PC-3 (cell line): Measurements from ENCODE around the gene GALNT2. TPM values are rescaled to one million over a fixed set of nuclear protein-coding genes. Genes with fewer than 3 reads are reported as not detected.

Experiments
- ATAC-seq: fragments of 200-7000 bp; cut with Tn5 transposase; 2 replicates; pipeline ENCODE4 v1.9.1; 2020; ENCODE audit warnings: mild to moderate bottlenecking, moderate library complexity
- BruUV-seq: library from RNA; stranded (reverse); fragments of 400-500 nt; replicated peaks from 2 replicates; lab custom pipeline; 2021; lab: Mats Ljungman, UMichigan
- CTCF ChIA-PET: fragments of 300-600 bp; sonication (Branson Sonifier 250); formaldehyde crosslinking; loops from one replicate; lab custom pipeline; 2022; ENCODE audit warnings: antibody characterized with exemption; lab: Charles Lee
- POLR2A ChIA-PET: fragments of 300-600 bp; sonication (Branson Sonifier 250); formaldehyde crosslinking; loops from one replicate; lab custom pipeline; 2022; ENCODE audit warnings: antibody characterized with exemption; ENCODE audit not compliant: unreplicated experiment; lab: Charles Lee
- DNase-seq: peaks from one replicate; pipeline ENCODE4 v3.0.0-alpha.2; 2015
- H2AFZ ChIP-seq: fragments of 300-600 bp; sonication (generic); 2 replicates; pipeline ENCODE4 v1.6.0; 2016; ENCODE audit warnings: antibody characterized with exemption, low read length
- H3F3A ChIP-seq: fragments of 300-600 bp; sonication (generic); one replicate; pipeline ENCODE4 v1.6.0; 2017; ENCODE audit warnings: antibody characterized with exemption, low read length, control low read depth, mild to moderate bottlenecking; ENCODE audit not compliant: unreplicated experiment
- H3K27ac ChIP-seq: fragments of 300-600 bp; sonication (generic); 2 replicates; pipeline ENCODE4 v1.5.1; 2016; ENCODE audit warnings: mild to moderate bottlenecking, low read length
- H3K27me3 ChIP-seq: fragments of 300-600 bp; sonication (generic); 2 replicates; pipeline ENCODE4 v1.6.1; 2016; ENCODE audit warnings: low read length, mixed read lengths
- H3K36me3 ChIP-seq: fragments of 300-600 bp; sonication (generic); 2 replicates; pipeline ENCODE4 v1.6.1; 2016; ENCODE audit warnings: low read depth, mixed run types, low read length, mixed read lengths
- H3K4me1 ChIP-seq: fragments of 300-600 bp; sonication (generic); 2 replicates; pipeline ENCODE4 v1.5.1; 2016; ENCODE audit warnings: low read length; ENCODE audit not compliant: insufficient read depth
- H3K4me2 ChIP-seq: fragments of 300-600 bp; sonication (generic); 2 replicates; pipeline ENCODE4 v1.6.0; 2016; ENCODE audit warnings: low read length
- H3K4me3 ChIP-seq: fragments of 300-600 bp; sonication (generic); 2 replicates; pipeline ENCODE4 v1.5.1; 2016; ENCODE audit warnings: mild to moderate bottlenecking, low read length, mixed read lengths
- H3K79me2 ChIP-seq: fragments of 300-600 bp; sonication (generic); 2 replicates; pipeline ENCODE4 v1.6.1; 2017; ENCODE audit warnings: low read length, mixed read lengths
- H3K9ac ChIP-seq: fragments of 300-600 bp; sonication (generic); 2 replicates; pipeline ENCODE4 v1.6.0; 2016; ENCODE audit warnings: mild to moderate bottlenecking, low read length
- H3K9me2 ChIP-seq: fragments of 300-600 bp; sonication (generic); replicated peaks from 2 replicates; pipeline ENCODE4 v1.6.1; 2016; ENCODE audit warnings: mixed run types, low read length, mixed read lengths
- H3K9me3 ChIP-seq: fragments of 300-600 bp; sonication (generic); 2 replicates; pipeline ENCODE4 v1.6.1; 2016; ENCODE audit warnings: low read length, mixed read lengths
- H4K20me1 ChIP-seq: fragments of 300-600 bp; sonication (generic); 2 replicates; pipeline ENCODE4 v1.6.1; 2016; ENCODE audit warnings: low read length, mixed read lengths
- EZH2 ChIP-seq: fragments of 300-600 bp; sonication (generic); IDR thresholded peaks from one replicate; pipeline ENCODE4 v1.6.1; 2017; ENCODE audit warnings: antibody characterized with exemption, mild to moderate bottlenecking, low read length; ENCODE audit not compliant: unreplicated experiment
- EZH2phosphoT487 ChIP-seq: fragments of 300-600 bp; sonication (generic); IDR thresholded peaks from 2 replicates; pipeline ENCODE4 v1.6.1; 2018; ENCODE audit warnings: mild to moderate bottlenecking, antibody characterized with exemption, low read length, borderline replicate concordance
- intact Hi-C: fragments of 100-400 bp; cut with micrococcal nuclease; formaldehyde crosslinking; loops from 2 replicates; pipeline ENCODE4 v1.9.0; 2023
- total RNA-seq: library from RNA; depleted of rRNA; stranded (reverse); fragments of >200 nt; gene quantifications from 2 replicates; pipeline ENCODE4 v1.2.3, GENCODE V29; 2014
- TF ChIP-seq, protein P1 (sequence below): fragments of 300-600 bp; sonication (generic); conservative IDR thresholded peaks from 2 replicates; pipeline ENCODE4 v1.5.1; 2017; ENCODE audit warnings: antibody characterized with exemption, low read depth, mild to moderate bottlenecking, low read length

The GALNT2 gene
- total RNA-seq, 1 experiment from 2014 or later: 182 TPM

GRCh38 chr1:230153641-230154296 is 86.7 kb downstream of the GALNT2 start:
- Histone ChIP-seq H2AFZ (no peak overlapping the region), H3K9me2 (no peaks in the 10 kb centered on the region), H3K27ac (no peak overlapping the region), H3F3A (no peaks in the 10 kb centered on the region), H3K79me2 (peaks cover 100% of the 10 kb centered on the region), H3K36me3 (peaks cover 5% of the 10 kb centered on the region; the same call in 1 of the 2 replicates), H3K27me3 (no peaks in the 10 kb centered on the region), H4K20me1 (peaks cover 6% of the 10 kb centered on the region; the same call in 1 of the 2 replicates), H3K4me1 (peaks cover 15% of the 10 kb centered on the region), H3K9me3 (no peaks in the 10 kb centered on the region), H3K9ac (no peak overlapping the region), H3K4me3 (no peak overlapping the region), H3K4me2 (no peak overlapping the region)
- ChIA-PET POLR2A (no interaction called here), CTCF (no interaction called here)
- no TSS peak for BruUV-seq
- ATAC-seq (no peak), DNase-seq (no peak)
- no peak for TF ChIP-seq EZH2phosphoT487
- intact Hi-C loops: no loop called here

- H2AFZ ChIP-seq: no peak overlapping the region
- H3K4me2 ChIP-seq: no peak overlapping the region
- CTCF ChIA-PET: no interaction called here
- no peak overlapping the region for H3K9ac ChIP-seq
- peaks cover 100% of the 10 kb centered on the region for H3K79me2 ChIP-seq
- no peak overlapping the region for H3K27ac ChIP-seq
- TF ChIP-seq, protein P1, sequence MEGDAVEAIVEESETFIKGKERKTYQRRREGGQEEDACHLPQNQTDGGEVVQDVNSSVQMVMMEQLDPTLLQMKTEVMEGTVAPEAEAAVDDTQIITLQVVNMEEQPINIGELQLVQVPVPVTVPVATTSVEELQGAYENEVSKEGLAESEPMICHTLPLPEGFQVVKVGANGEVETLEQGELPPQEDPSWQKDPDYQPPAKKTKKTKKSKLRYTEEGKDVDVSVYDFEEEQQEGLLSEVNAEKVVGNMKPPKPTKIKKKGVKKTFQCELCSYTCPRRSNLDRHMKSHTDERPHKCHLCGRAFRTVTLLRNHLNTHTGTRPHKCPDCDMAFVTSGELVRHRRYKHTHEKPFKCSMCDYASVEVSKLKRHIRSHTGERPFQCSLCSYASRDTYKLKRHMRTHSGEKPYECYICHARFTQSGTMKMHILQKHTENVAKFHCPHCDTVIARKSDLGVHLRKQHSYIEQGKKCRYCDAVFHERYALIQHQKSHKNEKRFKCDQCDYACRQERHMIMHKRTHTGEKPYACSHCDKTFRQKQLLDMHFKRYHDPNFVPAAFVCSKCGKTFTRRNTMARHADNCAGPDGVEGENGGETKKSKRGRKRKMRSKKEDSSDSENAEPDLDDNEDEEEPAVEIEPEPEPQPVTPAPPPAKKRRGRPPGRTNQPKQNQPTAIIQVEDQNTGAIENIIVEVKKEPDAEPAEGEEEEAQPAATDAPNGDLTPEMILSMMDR: no peak
- TF ChIP-seq EZH2: no peak
- no peak for TF ChIP-seq EZH2phosphoT487
- peaks cover 28% of the 10 kb centered on the region for H3K4me1 ChIP-seq
- ATAC-seq (no peak), DNase-seq (no peak)
- H3K9me2 ChIP-seq: no peaks in the 10 kb centered on the region
- H3K9me3 ChIP-seq: no peaks in the 10 kb centered on the region
- H3K36me3 ChIP-seq: peaks cover 5% of the 10 kb centered on the region; the same call in 1 of the 2 replicates
- peaks cover 6% of the 10 kb centered on the region; the same call in 1 of the 2 replicates for H4K20me1 ChIP-seq
- intact Hi-C loops: no loop called here
- no peak overlapping the region for H3K4me3 ChIP-seq
- no peaks in the 10 kb centered on the region for H3K27me3 ChIP-seq
- H3F3A ChIP-seq: no peaks in the 10 kb centered on the region
- BruUV-seq: no TSS peak
- POLR2A ChIA-PET: no interaction called here
Observed at GRCh38 chr1:230155021-230155420, 88.0 kb downstream of the GALNT2 start.

- Histone ChIP-seq H3K9me2 (no peaks in the 10 kb centered on the region), H3K27ac (no peak overlapping the region), H3K27me3 (no peaks in the 10 kb centered on the region), H3K4me2 (no peak overlapping the region), H3K9ac (no peak overlapping the region), H2AFZ (no peak overlapping the region), H3K4me1 (peaks cover 31% of the 10 kb centered on the region), H3K4me3 (no peak overlapping the region), H3K79me2 (peaks cover 100% of the 10 kb centered on the region), H4K20me1 (peaks cover 6% of the 10 kb centered on the region; the same call in 1 of the 2 replicates), H3K9me3 (no peaks in the 10 kb centered on the region), H3K36me3 (peaks cover 5% of the 10 kb centered on the region; the same call in 1 of the 2 replicates), H3F3A (no peaks in the 10 kb centered on the region)
- ATAC-seq: no peak
- ChIA-PET CTCF (no interaction called here), POLR2A (no interaction called here)
- intact Hi-C loops: no loop called here
- DNase-seq: no peak
- no TSS peak for BruUV-seq
- TF ChIP-seq, protein P1: no peak
- TF ChIP-seq EZH2phosphoT487: no peak
- no peak for TF ChIP-seq EZH2
Observed at GRCh38 chr1:230156068-230156467, 89.0 kb downstream of the GALNT2 start.
